HepG2 (cell line): Measurements from ENCODE around the gene PLCB1. TPM values are rescaled to one million over a fixed set of nuclear protein-coding genes. Genes with fewer than 3 reads are reported as not detected.

ENCODE experiments used
- ATAC-seq: fragments of 200-7000 bp; cut with Tn5 transposase; 3 replicates; pipeline ENCODE4 v1.9.1; 2020; ENCODE audit warnings: mild to moderate bottlenecking, moderate library complexity
- BruUV-seq: library from RNA; stranded (reverse); fragments of 400-500 nt; replicated peaks from 2 replicates; lab custom pipeline; 2021; lab: Mats Ljungman, UMichigan
- CTCF ChIA-PET: fragments of 300-600 bp; formaldehyde crosslinking; extraction: SDS; loops from one replicate; lab custom pipeline; 2021; ENCODE audit warnings: low total read pairs, inconsistent platforms, low intra/inter-chr PET ratio; lab: Yijun Ruan, JAX
- POLR2A ChIA-PET: fragments of 350-600 bp; sonication (Branson Sonifier 250); formaldehyde crosslinking; loops from one replicate; lab custom pipeline; 2020; ENCODE audit warnings: antibody characterized with exemption, inconsistent platforms; lab: Yijun Ruan, JAX
- DNase-seq: peaks from one replicate; pipeline ENCODE4 v3.0.0-alpha.2; 2015; ENCODE audit warnings: low spot score
- FAIRE-seq: peaks from 3 replicates; lab custom pipeline; 2011; peaks lifted over from hg19 to GRCh38; lab: Jason Lieb, UNC
- H2AFZ ChIP-seq: one replicate; pipeline ENCODE4 v1.6.1; 2011; ENCODE audit warnings: low read length, inconsistent platforms
- H3K27ac ChIP-seq: fragments of 300-600 bp; 3 replicates; pipeline ENCODE4 v1.8.0; 2011; ENCODE audit warnings: mixed run types, mild to moderate bottlenecking, mixed read lengths, low read length, inconsistent platforms; ENCODE audit not compliant: insufficient read depth; ENCODE audit errors: extremely low read length
- H3K27me3 ChIP-seq, 2 experiments: fragments of 200-600 bp in 1 of 2; 2 replicates in 1 of 2; 3 replicates in 1 of 2; pipeline versions ENCODE4 v1.6.0 to v1.8.0; 2011; ENCODE audit warnings: low read length in 2 of 2, mild to moderate bottlenecking in 2 of 2, moderate library complexity in 2 of 2, inconsistent platforms in 1 of 2; ENCODE audit not compliant: insufficient read depth in 2 of 2, control insufficient read depth in 1 of 2
- H3K36me3 ChIP-seq, 2 experiments: fragments of 200-600 bp in 1 of 2; replicated peaks in 1 of 2; 2 replicates in 1 of 2; 3 replicates in 1 of 2; pipeline versions ENCODE4 v1.5.1 to v1.8.0; 2011; ENCODE audit warnings: low read length in 2 of 2, inconsistent platforms in 1 of 2; ENCODE audit not compliant: insufficient read depth in 2 of 2, control insufficient read depth in 1 of 2
- H3K4me1 ChIP-seq: 2 replicates; pipeline ENCODE4 v1.5.1; 2012; ENCODE audit warnings: low read length, inconsistent platforms; ENCODE audit not compliant: insufficient read depth
- H3K4me2 ChIP-seq: 2 replicates; pipeline ENCODE4 v1.6.0; 2011; ENCODE audit warnings: low read depth, low read length, inconsistent platforms
- H3K4me3 ChIP-seq, 3 experiments: fragments of 200-600 bp in 1 of 3; sonication (generic), shearing (Covaris generic) in 1 of 3; replicated peaks in 1 of 3; 2 replicates each; pipeline ENCODE4 v1.5.1; 2011 to 2016; ENCODE audit warnings: low read length in 3 of 3, inconsistent platforms in 2 of 3, low read depth in 2 of 3, mild to moderate bottlenecking in 2 of 3, control low read depth in 1 of 3, mixed read lengths in 1 of 3; ENCODE audit not compliant: insufficient read depth in 1 of 3
- H3K79me2 ChIP-seq: one replicate; pipeline ENCODE4 v1.6.1; 2011; ENCODE audit warnings: low read length, inconsistent platforms; ENCODE audit not compliant: insufficient read depth
- H3K9ac ChIP-seq: 2 replicates; pipeline ENCODE4 v1.6.0; 2011; ENCODE audit warnings: mild to moderate bottlenecking, low read depth, low read length, inconsistent platforms; ENCODE audit not compliant: insufficient read depth
- H3K9me3 ChIP-seq: 2 replicates; pipeline ENCODE4 v1.5.1; 2012; ENCODE audit warnings: mild to moderate bottlenecking, low read length
- H4K20me1 ChIP-seq: 2 replicates; pipeline ENCODE4 v1.6.0; 2011; ENCODE audit warnings: inconsistent platforms, mild to moderate bottlenecking, low read length, moderate library complexity; ENCODE audit not compliant: insufficient read depth
- BCL6 ChIP-seq: IDR thresholded peaks from 2 replicates; pipeline ENCODE4 v1.6.1; 2016; ENCODE audit warnings: missing genetic modification reagents, missing compliant biosample characterization
- EHMT2 ChIP-seq: fragments of 200-600 bp; sonication (generic); IDR thresholded peaks from 2 replicates; pipeline ENCODE4 v1.7.0; 2017; ENCODE audit warnings: antibody characterized with exemption, low read depth, low read length, borderline replicate concordance
- MAFF ChIP-seq: IDR thresholded peaks from 2 replicates; pipeline ENCODE4 v1.6.1; 2011; ENCODE audit warnings: low read depth, low read length, improper control_type of control experiment
- MAFK ChIP-seq, 2 experiments: IDR thresholded peaks in 1 of 2; conservative IDR thresholded peaks in 1 of 2; 2 replicates each; pipeline ENCODE4 v1.6.1; 2011; ENCODE audit warnings: improper control_type of control experiment in 2 of 2, low read length in 2 of 2
- ZMYM4 ChIP-seq: sonication (generic); formaldehyde crosslinking; IDR thresholded peaks from 2 replicates; pipeline ENCODE4 v1.8.1; 2023; ENCODE audit warnings: mild to moderate bottlenecking, missing genetic modification reagents
- WGBS: methylation state at CpG from one replicate; pipeline ENCODE4 v1.1.6; 2017; ENCODE audit warnings: low lambda C conversion rate; 5-methylcytosine and 5-hydroxymethylcytosine counted together
- in situ Hi-C: cut with HindIII; loops from 2 replicates; pipeline ENCODE4 v1.10.0; 2017; ENCODE audit warnings: low pct_unique_long_range_greater_than_20kb; ENCODE audit not compliant: extremely low pct_ligation_motif_present
- intact Hi-C: fragments of 100-400 bp; cut with micrococcal nuclease; formaldehyde crosslinking; loops from one replicate; pipeline ENCODE4 v1.10.0; 2022; ENCODE audit not compliant: unreplicated experiment
- polyA plus RNA-seq, 8 experiments: library from polyadenylated mRNA; depleted of rRNA in 3 of 8; stranded (reverse) in 7 of 8; unstranded in 1 of 8; fragments of >200 nt; fragmentation: Illumina TruSeq in 4 of 8; extraction: Trizol in 4 of 8; gene quantifications; 2 replicates each; pipeline versions ENCODE4 v1.2.1 to v1.2.3, GENCODE V29; 2011 to 2016; ENCODE audit warnings: low read depth in 4 of 8, missing spikeins in 1 of 8, mixed read lengths in 1 of 8; ENCODE audit not compliant: insufficient read depth in 1 of 8
- total RNA-seq, 5 experiments: library from RNA; depleted of rRNA; stranded (reverse); fragments of >200 nt; fragmentation: Illumina TruSeq; extraction: Trizol; gene quantifications; 2 replicates each; pipeline ENCODE4 v1.2.3, GENCODE V29; 2016; ENCODE audit warnings: low read depth in 1 of 5
- TF ChIP-seq, protein P1 (sequence below): sonication (generic); IDR thresholded peaks from 2 replicates; pipeline ENCODE4 v1.6.1; 2016; ENCODE audit warnings: low read depth, borderline replicate concordance
- TF ChIP-seq, protein P2 (sequence below): sonication (generic); formaldehyde crosslinking; IDR thresholded peaks from 2 replicates; pipeline ENCODE4 v1.4.0; 2020; ENCODE audit warnings: mild to moderate bottlenecking, missing genetic modification reagents

The PLCB1 gene
- total and polyA plus RNA-seq, 2 of the 13 experiments (the other 11 are each of a cell fraction or from before 2014, with no cell fraction given), result 42.4 to 55.9 TPM

DNA sequence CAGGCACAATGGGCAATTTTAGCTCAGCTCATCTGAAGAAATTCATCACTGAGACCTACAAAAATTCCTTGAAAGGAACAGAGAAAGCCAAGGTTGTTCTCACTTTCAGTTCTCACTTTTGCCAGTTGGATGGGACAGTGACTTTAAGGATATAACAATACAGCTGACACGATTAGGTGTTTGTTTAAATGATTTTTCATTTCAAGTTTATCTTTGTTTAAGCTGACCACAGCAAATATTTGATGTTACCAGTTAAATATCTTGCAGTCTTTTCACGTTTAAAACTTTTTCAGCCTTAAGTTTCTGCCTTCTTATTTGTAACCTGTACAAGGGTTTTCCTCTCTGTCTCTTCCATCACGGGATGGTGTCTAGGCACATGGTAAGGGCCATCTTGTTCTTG is 93.6 kb downstream of the PLCB1 start (continued):
- TF ChIP-seq MAFF (peak; percentile 92), BCL6 (CRISPR knock-in tag) (0 out of 2 replicates have a peak, but pooled peaks have one; percentile 12), MAFK (conservative IDR thresholded peaks at IDR 0.05 in 1 of 2, IDR thresholded peaks at IDR 0.05 in 1 of 2; ENCODE audit: low read length in 2 of 2) (peak; percentile 87 to 95)
- TF ChIP-seq, protein P1, sequence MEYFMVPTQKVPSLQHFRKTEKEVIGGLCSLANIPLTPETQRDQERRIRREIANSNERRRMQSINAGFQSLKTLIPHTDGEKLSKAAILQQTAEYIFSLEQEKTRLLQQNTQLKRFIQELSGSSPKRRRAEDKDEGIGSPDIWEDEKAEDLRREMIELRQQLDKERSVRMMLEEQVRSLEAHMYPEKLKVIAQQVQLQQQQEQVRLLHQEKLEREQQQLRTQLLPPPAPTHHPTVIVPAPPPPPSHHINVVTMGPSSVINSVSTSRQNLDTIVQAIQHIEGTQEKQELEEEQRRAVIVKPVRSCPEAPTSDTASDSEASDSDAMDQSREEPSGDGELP, result 0 out of 2 replicates have a peak, but pooled peaks have one; percentile 41
- TF ChIP-seq, all 625 proteins: peak for 5

DNA sequence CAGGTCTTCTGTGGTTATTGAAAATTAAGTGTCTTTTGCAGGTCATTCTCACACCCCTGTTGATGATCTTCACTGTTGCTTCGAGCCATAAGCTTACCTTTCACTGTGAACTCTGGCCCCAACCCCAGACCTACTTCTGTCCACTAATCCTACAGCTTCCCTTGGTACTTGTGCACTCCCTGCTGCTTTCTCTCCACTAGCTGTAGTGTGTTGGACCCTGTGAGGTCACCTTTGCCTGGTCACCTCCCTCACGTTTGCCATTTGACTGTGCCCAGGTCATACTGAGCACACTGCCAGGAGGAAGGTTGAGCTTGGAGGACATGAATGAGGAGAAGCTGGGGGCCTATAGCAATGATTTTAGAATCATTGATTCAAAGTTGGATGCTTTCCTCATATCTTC is 94.0 kb downstream of the PLCB1 start:
- 97% methylated on average over 2 of the region's 2 CpGs for WGBS
- H3K9ac ChIP-seq, result no peak overlapping the region
- no peak overlapping the region for H3K4me3 ChIP-seq
- ATAC-seq (peak; percentile 53; the same call in 2 of the 3 replicates), DNase-seq (no peak), FAIRE-seq (no peak)
- in situ Hi-C loops, result no loop called here
- H3K36me3 ChIP-seq, result no peaks in the 10 kb centered on the region; a peak in 2 of 5 replicates
- TF ChIP-seq EHMT2 (0 out of 2 replicates have a peak, but pooled peaks have one; percentile 47), ZMYM4 (CRISPR knock-in tag) (peak; percentile 52; the same call in 1 of the 2 replicates)
- TF ChIP-seq, protein P2, sequence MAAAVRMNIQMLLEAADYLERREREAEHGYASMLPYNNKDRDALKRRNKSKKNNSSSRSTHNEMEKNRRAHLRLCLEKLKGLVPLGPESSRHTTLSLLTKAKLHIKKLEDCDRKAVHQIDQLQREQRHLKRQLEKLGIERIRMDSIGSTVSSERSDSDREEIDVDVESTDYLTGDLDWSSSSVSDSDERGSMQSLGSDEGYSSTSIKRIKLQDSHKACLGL, result no peak
- peaks cover 35% of the 10 kb centered on the region for H3K4me1 ChIP-seq
- no peaks in the 10 kb centered on the region for H4K20me1 ChIP-seq
- H3K27me3 ChIP-seq, result no peaks in the 10 kb centered on the region
- H3K27ac ChIP-seq, result no peak overlapping the region
- no TSS peak for BruUV-seq
- no peaks in the 10 kb centered on the region for H3K9me3 ChIP-seq
- no peaks in the 10 kb centered on the region for H3K79me2 ChIP-seq
- ChIA-PET CTCF (no interaction called here), POLR2A (no interaction called here)
- intact Hi-C loops, result no loop called here
- H3K4me2 ChIP-seq, result no peak overlapping the region
- no peak overlapping the region for H2AFZ ChIP-seq
